ENCODE results near the gene DTL. TPM values are rescaled to one million over a fixed set of nuclear protein-coding genes. Genes with fewer than 3 reads are reported as not detected.

DTL gene
- total RNA-seq, 1 donor from 2014 or later: 6.3 TPM

DNA sequence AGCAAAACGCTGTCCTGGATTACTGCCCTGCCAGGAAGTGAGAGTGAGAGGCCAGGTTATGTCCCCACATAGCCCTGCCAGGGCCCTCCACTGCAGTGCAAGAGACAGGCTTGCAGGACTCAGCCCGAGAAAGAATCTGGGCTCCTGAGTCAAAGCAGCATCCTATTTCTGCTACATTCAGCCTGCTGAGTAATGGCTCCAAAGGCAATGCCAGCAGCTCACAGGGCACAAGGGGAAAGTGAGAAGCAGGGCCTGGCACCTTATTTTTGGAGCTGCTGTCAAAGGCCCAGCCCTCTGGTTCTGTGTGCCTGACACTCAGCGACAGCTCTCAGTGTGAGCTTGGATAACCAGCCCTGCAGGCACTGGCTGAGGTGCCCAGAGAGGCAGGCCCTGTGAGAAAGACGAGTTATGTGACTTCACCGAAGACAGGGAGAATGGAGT is 83.9 kb downstream of the DTL start:
- H3K27me3 Mint-ChIP-seq (ENCODE audit: low read depth, unreplicated experiment): peaks cover 7% of the 10 kb centered on the region
- Histone ChIP-seq H2AFZ (ENCODE audit: low read depth, low read length) (no peak overlapping the region), H3K4me2 (ENCODE audit: low read length) (no peak overlapping the region), H3K4me1 (ENCODE audit: insufficient read depth, low read length) (no peaks in the 10 kb centered on the region), H3K4me3 (ENCODE audit: insufficient read depth, low read depth, low read length) (no peak overlapping the region), H3K36me3 (ENCODE audit: insufficient read depth, low read length) (no peaks in the 10 kb centered on the region), H3K9ac (ENCODE audit: low read length) (no peak overlapping the region), H3K79me2 (ENCODE audit: insufficient read depth, low read length) (no peaks in the 10 kb centered on the region), H3K9me3 (ENCODE audit: insufficient read depth, low read depth, low read length) (no peaks in the 10 kb centered on the region), H4K20me1 (ENCODE audit: insufficient read depth, low read length) (no peaks in the 10 kb centered on the region), H3K27me3 (ENCODE audit: insufficient read depth, low read length) (no peaks in the 10 kb centered on the region), H3K27ac (ENCODE audit: low read depth, low read length) (no peak overlapping the region)
- no peak for DNase-seq (ENCODE audit: low read depth)
- H3K9me3 Mint-ChIP-seq (ENCODE audit: unreplicated experiment): no peaks in the 10 kb centered on the region
- no peak overlapping the region for H3K27ac Mint-ChIP-seq (ENCODE audit: unreplicated experiment)
- no peak overlapping the region for H3K4me3 Mint-ChIP-seq (ENCODE audit: unreplicated experiment)
- FAIRE-seq: no peak
- no peak for TF ChIP-seq EZH2 (IDR thresholded peaks at IDR 0.05; ENCODE audit: insufficient read depth, low read length)
- TF ChIP-seq, protein P1, sequence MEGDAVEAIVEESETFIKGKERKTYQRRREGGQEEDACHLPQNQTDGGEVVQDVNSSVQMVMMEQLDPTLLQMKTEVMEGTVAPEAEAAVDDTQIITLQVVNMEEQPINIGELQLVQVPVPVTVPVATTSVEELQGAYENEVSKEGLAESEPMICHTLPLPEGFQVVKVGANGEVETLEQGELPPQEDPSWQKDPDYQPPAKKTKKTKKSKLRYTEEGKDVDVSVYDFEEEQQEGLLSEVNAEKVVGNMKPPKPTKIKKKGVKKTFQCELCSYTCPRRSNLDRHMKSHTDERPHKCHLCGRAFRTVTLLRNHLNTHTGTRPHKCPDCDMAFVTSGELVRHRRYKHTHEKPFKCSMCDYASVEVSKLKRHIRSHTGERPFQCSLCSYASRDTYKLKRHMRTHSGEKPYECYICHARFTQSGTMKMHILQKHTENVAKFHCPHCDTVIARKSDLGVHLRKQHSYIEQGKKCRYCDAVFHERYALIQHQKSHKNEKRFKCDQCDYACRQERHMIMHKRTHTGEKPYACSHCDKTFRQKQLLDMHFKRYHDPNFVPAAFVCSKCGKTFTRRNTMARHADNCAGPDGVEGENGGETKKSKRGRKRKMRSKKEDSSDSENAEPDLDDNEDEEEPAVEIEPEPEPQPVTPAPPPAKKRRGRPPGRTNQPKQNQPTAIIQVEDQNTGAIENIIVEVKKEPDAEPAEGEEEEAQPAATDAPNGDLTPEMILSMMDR (IDR thresholded peaks at IDR 0.05; ENCODE audit: insufficient read depth, low read depth, low read length): no peak
- H3K36me3 Mint-ChIP-seq (ENCODE audit: low read depth, unreplicated experiment): no peaks in the 10 kb centered on the region
- H3K4me1 Mint-ChIP-seq (ENCODE audit: low read depth, unreplicated experiment): no peaks in the 10 kb centered on the region

DNA sequence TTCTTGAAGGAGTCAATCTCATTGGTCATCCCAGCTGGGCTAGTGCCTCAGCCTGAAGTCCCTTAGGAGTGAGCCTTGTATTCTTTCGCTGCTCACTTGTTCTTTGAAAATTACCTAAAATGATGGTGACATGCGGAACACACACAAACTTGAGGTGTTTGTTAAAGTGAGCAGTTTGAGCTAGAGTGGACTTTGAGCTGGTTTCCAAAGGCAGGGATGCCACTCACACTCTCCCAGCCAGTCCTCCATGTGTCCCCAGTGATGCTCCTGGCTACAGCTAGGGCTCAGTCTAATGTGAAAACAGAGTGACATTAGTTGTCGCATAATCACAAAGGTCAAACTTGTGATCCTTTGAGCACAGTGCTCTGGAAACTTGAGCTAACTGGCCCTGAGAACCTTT is 84.3 kb downstream of the DTL start:
- DNase-seq (ENCODE audit: low read depth) (no peak), FAIRE-seq (no peak)
- H3K27me3 Mint-ChIP-seq (ENCODE audit: low read depth, unreplicated experiment): peaks cover 7% of the 10 kb centered on the region
- Histone ChIP-seq H2AFZ (ENCODE audit: low read depth, low read length) (no peak overlapping the region), H3K4me2 (ENCODE audit: low read length) (no peak overlapping the region), H3K27ac (ENCODE audit: low read depth, low read length) (no peak overlapping the region), H3K4me3 (ENCODE audit: insufficient read depth, low read depth, low read length) (no peak overlapping the region), H4K20me1 (ENCODE audit: insufficient read depth, low read length) (no peaks in the 10 kb centered on the region), H3K4me1 (ENCODE audit: insufficient read depth, low read length) (no peaks in the 10 kb centered on the region), H3K9me3 (ENCODE audit: insufficient read depth, low read depth, low read length) (no peaks in the 10 kb centered on the region), H3K36me3 (ENCODE audit: insufficient read depth, low read length) (no peaks in the 10 kb centered on the region), H3K9ac (ENCODE audit: low read length) (no peak overlapping the region), H3K79me2 (ENCODE audit: insufficient read depth, low read length) (no peaks in the 10 kb centered on the region), H3K27me3 (ENCODE audit: insufficient read depth, low read length) (no peaks in the 10 kb centered on the region)
- H3K36me3 Mint-ChIP-seq (ENCODE audit: low read depth, unreplicated experiment): no peaks in the 10 kb centered on the region
- TF ChIP-seq, protein P1 (IDR thresholded peaks at IDR 0.05; ENCODE audit: insufficient read depth, low read depth, low read length): no peak
- TF ChIP-seq EZH2 (IDR thresholded peaks at IDR 0.05; ENCODE audit: insufficient read depth, low read length): no peak
- no peak overlapping the region for H3K27ac Mint-ChIP-seq (ENCODE audit: unreplicated experiment)
- H3K9me3 Mint-ChIP-seq (ENCODE audit: unreplicated experiment): no peaks in the 10 kb centered on the region
- H3K4me1 Mint-ChIP-seq (ENCODE audit: low read depth, unreplicated experiment): no peaks in the 10 kb centered on the region
- H3K4me3 Mint-ChIP-seq (ENCODE audit: unreplicated experiment): no peak overlapping the region

DNA sequence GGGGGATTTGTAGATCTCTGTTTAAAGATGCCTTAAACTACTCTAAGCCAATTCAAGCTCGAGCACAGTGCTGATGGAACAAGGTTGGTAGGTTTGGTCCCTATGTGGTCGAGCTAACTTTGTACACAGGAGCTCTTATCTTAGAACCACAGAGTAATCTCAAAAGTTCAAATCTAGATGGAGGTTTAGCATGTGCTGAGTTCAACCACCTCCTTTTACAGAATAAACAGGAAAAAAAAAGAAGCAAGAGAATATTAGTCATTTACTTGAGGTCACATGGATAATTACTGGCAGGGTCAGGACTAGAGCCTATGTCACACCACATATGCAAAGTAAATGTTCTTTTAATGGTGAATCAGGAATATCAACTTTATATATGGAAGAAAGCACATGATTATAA is 86.2 kb downstream of the DTL start:
- no peak overlapping the region for H3K9ac ChIP-seq (ENCODE audit: low read length)
- Mint-ChIP-seq H3K27ac (ENCODE audit: unreplicated experiment) (no peak overlapping the region), H3K4me1 (ENCODE audit: low read depth, unreplicated experiment) (no peaks in the 10 kb centered on the region), H3K27me3 (ENCODE audit: low read depth, unreplicated experiment) (peaks cover 7% of the 10 kb centered on the region), H3K4me3 (ENCODE audit: unreplicated experiment) (no peak overlapping the region), H3K36me3 (ENCODE audit: low read depth, unreplicated experiment) (no peaks in the 10 kb centered on the region), H3K9me3 (ENCODE audit: unreplicated experiment) (no peaks in the 10 kb centered on the region)
- no peak overlapping the region for H3K4me2 ChIP-seq (ENCODE audit: low read length)
- H3K27ac ChIP-seq (ENCODE audit: low read depth, low read length): no peak overlapping the region
- H4K20me1 ChIP-seq (ENCODE audit: insufficient read depth, low read length): no peaks in the 10 kb centered on the region
- H3K36me3 ChIP-seq (ENCODE audit: insufficient read depth, low read length): no peaks in the 10 kb centered on the region
- H3K4me3 ChIP-seq (ENCODE audit: insufficient read depth, low read depth, low read length): no peak overlapping the region
- H3K27me3 ChIP-seq (ENCODE audit: insufficient read depth, low read length): no peaks in the 10 kb centered on the region
- no peak overlapping the region for H2AFZ ChIP-seq (ENCODE audit: low read depth, low read length)
- FAIRE-seq (no peak), DNase-seq (ENCODE audit: low read depth) (no peak)
- TF ChIP-seq EZH2 (IDR thresholded peaks at IDR 0.05; ENCODE audit: insufficient read depth, low read length): no peak
- TF ChIP-seq, protein P1 (IDR thresholded peaks at IDR 0.05; ENCODE audit: insufficient read depth, low read depth, low read length): no peak
- no peaks in the 10 kb centered on the region for H3K9me3 ChIP-seq (ENCODE audit: insufficient read depth, low read depth, low read length)
- H3K79me2 ChIP-seq (ENCODE audit: insufficient read depth, low read length): no peaks in the 10 kb centered on the region
- no peaks in the 10 kb centered on the region for H3K4me1 ChIP-seq (ENCODE audit: insufficient read depth, low read length)

Measured in astrocyte (in vitro differentiated cells and primary cell).